ENCODE results near the gene CABLES1. TPM values are rescaled to one million over a fixed set of nuclear protein-coding genes. Genes with fewer than 3 reads are reported as not detected.
"Not testable (repeated sequence)": the region's sequence is repeated elsewhere in the genome, so short reads cannot be mapped to it uniquely, and the experiment has no call there.

Gene CABLES1
- total RNA-seq, 1 experiment from 2014 or later = 7.1 TPM

GRCh38 chr18:23238651-23239349, 103.5 kb downstream of the CABLES1 start:
- DNase-seq (ENCODE audit: low read depth) = peak; percentile 83

- no peak for DNase-seq (ENCODE audit: low read depth)
These were observed 104.0 kb downstream of the CABLES1 start for GRCh38 chr18:23239350-23239692.

- no peak for DNase-seq (ENCODE audit: low read depth)
These were observed 104.8 kb downstream of the CABLES1 start for GRCh38 chr18:23239885-23240608.

- no peak for DNase-seq (ENCODE audit: low read depth)
These were observed 105.3 kb downstream of the CABLES1 start for GRCh38 chr18:23240609-23240930.

GRCh38 chr18:23241833-23242496, 106.7 kb downstream of the CABLES1 start:
- not testable (repeated sequence) for DNase-seq (ENCODE audit: low read depth)

GRCh38 chr18:23243178-23243577, 107.9 kb downstream of the CABLES1 start:
- no peak for DNase-seq (ENCODE audit: low read depth)

GRCh38 chr18:23243816-23244215, 108.5 kb downstream of the CABLES1 start:
- no peak for DNase-seq (ENCODE audit: low read depth)

- peak; percentile 96 for DNase-seq (ENCODE audit: low read depth)
These were observed 109.1 kb downstream of the CABLES1 start for GRCh38 chr18:23244401-23244800.

GRCh38 chr18:23245461-23245860, 110.2 kb downstream of the CABLES1 start:
- no peak for DNase-seq (ENCODE audit: low read depth)

- no peak for DNase-seq (ENCODE audit: low read depth)
These were observed 112.0 kb downstream of the CABLES1 start for GRCh38 chr18:23247331-23247730.

GRCh38 chr18:23247896-23248295, 112.6 kb downstream of the CABLES1 start:
- no peak for DNase-seq (ENCODE audit: low read depth)

GRCh38 chr18:23248826-23249225, 113.5 kb downstream of the CABLES1 start:
- DNase-seq (ENCODE audit: low read depth) = no peak

- DNase-seq (ENCODE audit: low read depth) = no peak
These were observed 114.1 kb downstream of the CABLES1 start for GRCh38 chr18:23249348-23249747.

GRCh38 chr18:23250893-23251656, 115.8 kb downstream of the CABLES1 start:
- no peak for DNase-seq (ENCODE audit: low read depth)

GRCh38 chr18:23253630-23254029, 118.3 kb downstream of the CABLES1 start:
- no peak for DNase-seq (ENCODE audit: low read depth)

- no peak for DNase-seq (ENCODE audit: low read depth)
These were observed 121.9 kb downstream of the CABLES1 start for GRCh38 chr18:23257137-23257536.

GRCh38 chr18:23257686-23258565, 122.6 kb downstream of the CABLES1 start:
- DNase-seq (ENCODE audit: low read depth) = peak; percentile 79

- DNase-seq (ENCODE audit: low read depth) = no peak
These were observed 123.5 kb downstream of the CABLES1 start for GRCh38 chr18:23258566-23259469.

GRCh38 chr18:23259701-23260681, 124.7 kb downstream of the CABLES1 start:
- DNase-seq (ENCODE audit: low read depth) = peak; percentile 80

Data from LHCN-M2 (cell line).